HG03432 (cell line): ENCODE measurements around the gene C4A.
"Not testable (repeated sequence)": the region's sequence is repeated elsewhere in the genome, so short reads cannot be mapped to it uniquely, and the experiment has no call there.

Experiments used
- ATAC-seq: cut with Tn5 transposase; IDR thresholded peaks from one replicate; pipeline ENCODE4 v1.9.1; 2021; ENCODE audit warnings: mild to moderate bottlenecking, moderate library complexity; ENCODE audit not compliant: unreplicated experiment

C4A gene

GRCh38 chr6:32047539-32047854 lies 65.6 kb downstream of the C4A start:
- no peak for ATAC-seq

GRCh38 chr6:32047855-32048766 lies 66.3 kb downstream of the C4A start:
- ATAC-seq: no peak

- ATAC-seq: not testable (repeated sequence)
Measured at GRCh38 chr6:32049149-32049548, 67.3 kb downstream of the C4A start.

- not testable (repeated sequence) for ATAC-seq
Measured at GRCh38 chr6:32049736-32050135, 67.9 kb downstream of the C4A start.

GRCh38 chr6:32050562-32050961 lies 68.7 kb downstream of the C4A start:
- no peak for ATAC-seq
